ENCODE results near the gene GNPNAT1.

DNA sequence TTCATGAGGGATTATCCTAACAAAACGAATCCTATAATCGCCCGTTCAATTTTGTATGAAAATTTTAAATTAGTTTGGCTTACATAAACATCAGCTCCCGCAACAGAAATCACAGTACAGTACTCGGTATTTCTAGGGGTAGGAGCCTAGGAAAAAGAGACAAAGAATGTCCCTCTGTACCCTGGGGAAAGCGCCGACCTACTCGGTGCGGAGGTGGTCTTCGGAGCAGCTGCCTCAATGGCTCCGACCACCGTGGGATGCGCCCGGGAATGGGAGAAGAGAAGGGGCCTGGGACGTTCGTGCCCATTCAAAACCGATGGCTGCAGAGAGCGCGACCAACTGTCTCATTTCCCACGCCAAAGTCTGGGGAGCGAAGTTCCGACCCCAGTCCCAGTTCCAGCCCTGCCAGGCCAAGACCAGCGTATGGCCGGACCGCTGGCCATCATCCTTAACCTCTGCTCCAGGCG, 618 bp downstream of the GNPNAT1 start:
- TF ChIP-seq, protein P1, sequence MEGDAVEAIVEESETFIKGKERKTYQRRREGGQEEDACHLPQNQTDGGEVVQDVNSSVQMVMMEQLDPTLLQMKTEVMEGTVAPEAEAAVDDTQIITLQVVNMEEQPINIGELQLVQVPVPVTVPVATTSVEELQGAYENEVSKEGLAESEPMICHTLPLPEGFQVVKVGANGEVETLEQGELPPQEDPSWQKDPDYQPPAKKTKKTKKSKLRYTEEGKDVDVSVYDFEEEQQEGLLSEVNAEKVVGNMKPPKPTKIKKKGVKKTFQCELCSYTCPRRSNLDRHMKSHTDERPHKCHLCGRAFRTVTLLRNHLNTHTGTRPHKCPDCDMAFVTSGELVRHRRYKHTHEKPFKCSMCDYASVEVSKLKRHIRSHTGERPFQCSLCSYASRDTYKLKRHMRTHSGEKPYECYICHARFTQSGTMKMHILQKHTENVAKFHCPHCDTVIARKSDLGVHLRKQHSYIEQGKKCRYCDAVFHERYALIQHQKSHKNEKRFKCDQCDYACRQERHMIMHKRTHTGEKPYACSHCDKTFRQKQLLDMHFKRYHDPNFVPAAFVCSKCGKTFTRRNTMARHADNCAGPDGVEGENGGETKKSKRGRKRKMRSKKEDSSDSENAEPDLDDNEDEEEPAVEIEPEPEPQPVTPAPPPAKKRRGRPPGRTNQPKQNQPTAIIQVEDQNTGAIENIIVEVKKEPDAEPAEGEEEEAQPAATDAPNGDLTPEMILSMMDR (IDR thresholded peaks at IDR 0.05 in 8 of 11, conservative IDR thresholded peaks at IDR 0.05 in 3 of 11): no peak
- no peak for TF ChIP-seq POLR2A (IDR thresholded peaks at IDR 0.05)
